Raji (cell line): ENCODE measurements around the gene HTR1D.

Source experiments
- POLR2A ChIP-seq: IDR thresholded peaks from 2 replicates; pipeline ENCODE4 v1.6.1; 2011; ENCODE audit warnings: low read depth, low read length, control low read depth; ENCODE audit not compliant: insufficient read depth

Gene HTR1D

GRCh38 chr1:23222331-23222730, 5.0 kb upstream of the HTR1D start:
- TF ChIP-seq POLR2A, result no peak

DNA sequence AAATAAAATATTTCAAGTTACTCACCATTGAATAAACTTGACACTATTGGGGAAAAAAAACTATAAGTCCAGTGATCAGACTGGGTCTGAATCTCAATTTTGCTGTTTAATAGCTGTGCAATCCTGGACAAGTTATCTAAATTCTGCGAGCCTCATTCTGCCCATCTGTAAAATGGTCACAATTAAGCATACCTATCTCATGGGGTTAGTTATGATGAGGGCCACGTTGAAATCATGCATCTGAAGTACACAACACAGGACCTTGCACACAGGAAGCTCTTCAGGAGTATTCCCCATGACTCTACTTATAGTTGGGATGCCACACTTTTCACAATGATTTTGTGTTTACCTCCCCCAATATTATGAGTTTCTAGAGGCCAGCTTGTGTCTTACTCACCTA, 3.8 kb upstream of the HTR1D start:
- no peak for TF ChIP-seq POLR2A

GRCh38 chr1:23216771-23217420, 406 bp downstream of the HTR1D start:
- TF ChIP-seq POLR2A, result no peak

- TF ChIP-seq POLR2A, result no peak
Observed at GRCh38 chr1:23215751-23216449, 1.4 kb downstream of the HTR1D start.

- no peak for TF ChIP-seq POLR2A
Observed at GRCh38 chr1:23215291-23215690, 2.0 kb downstream of the HTR1D start.

GRCh38 chr1:23214640-23215039, 2.7 kb downstream of the HTR1D start:
- TF ChIP-seq POLR2A, result no peak

DNA sequence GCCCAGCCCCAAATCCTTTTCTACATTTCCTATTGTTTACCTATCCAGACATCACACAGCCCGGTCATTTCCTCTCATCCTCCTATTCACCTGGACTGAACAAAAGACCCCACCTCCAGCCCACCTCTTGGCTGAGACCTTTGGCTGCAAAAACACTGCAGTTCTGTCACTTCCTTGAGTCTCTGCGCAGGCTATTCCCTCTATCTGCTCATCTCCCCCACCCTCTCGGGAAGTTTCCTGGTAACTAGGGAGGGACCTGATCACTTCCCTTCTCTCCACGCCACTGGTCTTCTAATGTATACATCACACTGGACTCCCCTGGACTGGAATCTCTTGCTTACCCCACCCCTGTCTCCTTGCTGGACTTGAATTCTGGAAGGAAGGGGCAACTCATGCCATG, 5.3 kb downstream of the HTR1D start:
- no peak for TF ChIP-seq POLR2A

DNA sequence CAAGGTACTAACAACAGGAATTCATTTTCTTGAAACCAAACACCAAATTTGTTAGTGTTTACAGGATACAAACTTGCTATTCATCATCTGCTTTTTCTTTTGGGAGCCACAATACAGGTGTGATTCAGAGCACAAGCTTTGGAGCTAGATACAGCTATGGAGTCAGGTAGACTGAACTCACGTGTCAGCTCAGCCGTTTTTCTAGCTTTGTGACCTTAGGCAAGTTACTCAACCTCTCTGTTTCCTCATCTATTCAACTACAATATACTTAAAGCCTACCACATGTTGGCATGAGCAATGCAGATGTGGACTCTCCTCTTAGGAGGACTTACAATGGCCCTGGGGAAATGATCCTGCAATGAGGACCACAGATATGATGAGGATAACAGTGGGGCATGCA, 6.3 kb downstream of the HTR1D start:
- TF ChIP-seq POLR2A, result no peak

GRCh38 chr1:23210351-23210785, 6.9 kb downstream of the HTR1D start:
- no peak for TF ChIP-seq POLR2A

DNA sequence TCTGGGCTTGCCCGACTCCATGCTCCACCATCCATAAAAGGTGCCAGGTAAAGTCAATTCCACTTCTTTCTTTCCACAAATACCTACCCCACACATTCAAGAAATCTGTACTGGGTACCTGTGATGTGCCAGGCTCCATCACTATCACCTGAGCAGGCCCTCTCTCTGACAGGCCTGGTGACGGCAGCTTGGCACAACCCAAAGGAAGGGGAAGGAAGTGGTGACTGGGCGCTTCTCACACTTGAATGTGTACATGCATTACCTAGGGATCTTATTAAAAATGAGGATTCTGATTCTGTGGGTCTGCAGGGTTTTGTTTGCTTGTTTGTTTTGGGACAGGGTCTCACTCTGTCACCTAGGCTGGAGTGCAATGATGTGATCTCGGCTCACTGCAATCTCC, 7.5 kb downstream of the HTR1D start:
- no peak for TF ChIP-seq POLR2A

DNA sequence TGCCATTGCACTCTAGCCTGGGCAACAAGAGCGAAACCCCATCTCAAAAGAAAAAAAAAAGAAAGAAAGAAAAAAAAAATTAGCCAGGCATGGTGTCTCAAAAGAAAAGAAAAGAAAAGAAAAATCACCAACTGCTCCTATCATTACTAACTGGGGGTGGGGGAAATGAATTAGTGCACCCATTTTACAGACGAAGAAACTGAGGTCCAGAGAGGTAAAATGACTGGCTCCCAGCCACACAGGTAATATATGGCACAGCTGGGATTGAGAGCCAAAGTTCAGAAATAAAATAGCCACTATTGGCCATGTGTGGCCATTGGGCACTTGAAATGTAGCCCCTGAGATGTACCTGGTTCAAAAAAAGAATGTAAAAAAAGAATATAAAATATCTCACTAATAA, 8.8 kb downstream of the HTR1D start:
- TF ChIP-seq POLR2A, result no peak

- TF ChIP-seq POLR2A, result no peak
Observed at GRCh38 chr1:23202263-23202749, 15.0 kb downstream of the HTR1D start.

GRCh38 chr1:23200883-23201282, 16.4 kb downstream of the HTR1D start:
- TF ChIP-seq POLR2A, result no peak

DNA sequence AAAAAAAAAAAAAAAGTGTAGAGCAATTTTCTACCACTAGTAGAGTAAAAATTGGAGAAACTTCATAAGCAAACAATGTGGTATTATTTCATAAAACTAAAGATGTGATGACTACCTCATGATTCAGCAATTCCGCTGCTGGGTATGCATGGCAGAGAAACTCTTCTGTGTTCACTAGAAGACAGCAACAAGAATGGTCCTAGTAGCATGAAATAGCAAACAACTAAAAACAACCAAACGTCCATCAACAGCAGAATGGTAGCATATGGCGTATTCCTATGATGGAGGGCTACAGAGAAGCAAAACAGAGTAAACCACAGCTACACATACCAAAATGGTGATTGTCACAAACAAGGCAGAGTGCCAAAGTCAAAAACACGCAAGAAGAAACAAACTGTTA, 18.9 kb downstream of the HTR1D start:
- TF ChIP-seq POLR2A, result no peak

- no peak for TF ChIP-seq POLR2A
Observed at GRCh38 chr1:23196627-23197328, 20.5 kb downstream of the HTR1D start.
